CMK (cell line): ENCODE results near the gene LYST.
"Not testable (repeated sequence)": the region's sequence is repeated elsewhere in the genome, so short reads cannot be mapped to it uniquely, and the experiment has no call there.

Experiments
- DNase-seq: peaks from one replicate; pipeline ENCODE4 v3.0.0-alpha.2; 2010; ENCODE audit warnings: low read depth

Gene LYST

DNA sequence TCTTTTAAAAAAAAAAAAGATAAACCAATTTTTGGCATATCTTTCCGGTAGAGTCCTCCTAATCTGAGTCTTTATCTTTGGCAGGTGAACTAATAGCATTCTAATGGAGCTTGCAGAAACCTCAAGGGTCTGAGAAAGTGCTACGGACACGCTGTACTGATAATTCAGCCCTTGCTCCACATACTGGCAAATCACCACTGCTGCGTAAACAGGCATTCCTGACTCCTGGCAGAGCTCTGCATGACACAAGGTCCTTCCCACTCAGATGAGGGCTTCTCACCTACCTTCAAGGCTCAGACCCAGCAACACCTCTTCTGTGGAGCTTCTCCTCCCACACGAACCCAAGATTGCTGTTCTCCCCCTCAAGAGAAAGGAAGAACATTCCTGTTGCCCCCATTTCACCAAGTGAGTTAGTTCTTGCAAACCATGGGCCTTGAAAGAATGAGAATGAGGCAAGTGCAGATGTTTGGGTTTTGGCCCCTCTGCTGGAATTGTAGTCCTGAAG, 48.0 kb downstream of the LYST start:
- DNase-seq: no peak

DNA sequence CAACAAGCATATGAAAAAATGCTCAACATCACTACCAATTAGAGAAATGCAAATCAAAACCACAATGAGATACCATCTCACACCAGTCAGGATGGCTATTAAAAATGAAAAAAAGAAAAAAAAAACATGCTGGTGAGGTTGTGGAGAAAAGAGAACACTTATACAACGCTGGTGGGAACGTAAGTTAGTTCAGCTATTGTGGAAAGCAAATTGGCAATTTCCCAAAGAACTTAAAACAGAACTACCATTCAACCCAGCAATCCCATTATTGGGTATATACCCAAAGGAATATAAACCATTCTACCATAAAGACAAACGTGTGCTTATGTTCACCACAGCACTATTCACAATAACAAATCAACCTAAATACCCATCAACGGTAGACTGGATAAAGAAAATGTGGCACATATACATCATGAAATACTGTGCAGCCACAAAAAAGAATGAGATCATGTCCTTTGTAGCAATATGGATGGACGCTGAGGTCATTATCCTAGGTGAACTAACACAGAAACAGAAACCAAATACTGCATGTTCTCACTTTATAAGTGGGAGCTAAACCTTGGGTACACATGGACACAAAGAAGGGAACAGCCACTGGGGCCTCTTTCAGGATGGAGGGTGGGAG, 49.5 kb downstream of the LYST start:
- DNase-seq: no peak

GRCh38 chr1:235809688-235810397, 56.9 kb downstream of the LYST start:
- DNase-seq: no peak

DNA sequence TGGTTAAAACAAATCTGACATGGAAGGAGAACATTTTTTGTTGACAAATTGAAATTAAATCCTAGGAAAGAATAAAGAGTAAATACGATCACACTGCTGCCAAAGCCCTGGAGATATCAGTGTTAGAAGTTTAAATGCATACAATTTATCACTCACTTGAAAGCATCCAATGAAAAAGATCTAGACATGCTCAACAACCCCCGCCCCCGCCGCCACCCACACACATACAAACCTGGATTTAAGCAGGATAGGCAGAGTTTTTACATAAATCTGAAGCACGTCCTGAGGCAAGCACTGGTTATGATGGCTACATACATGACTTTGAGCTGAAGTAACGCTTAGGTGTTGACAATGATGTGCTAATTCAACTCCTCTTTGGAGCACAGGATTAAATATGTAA, 58.5 kb downstream of the LYST start:
- DNase-seq: no peak

DNA sequence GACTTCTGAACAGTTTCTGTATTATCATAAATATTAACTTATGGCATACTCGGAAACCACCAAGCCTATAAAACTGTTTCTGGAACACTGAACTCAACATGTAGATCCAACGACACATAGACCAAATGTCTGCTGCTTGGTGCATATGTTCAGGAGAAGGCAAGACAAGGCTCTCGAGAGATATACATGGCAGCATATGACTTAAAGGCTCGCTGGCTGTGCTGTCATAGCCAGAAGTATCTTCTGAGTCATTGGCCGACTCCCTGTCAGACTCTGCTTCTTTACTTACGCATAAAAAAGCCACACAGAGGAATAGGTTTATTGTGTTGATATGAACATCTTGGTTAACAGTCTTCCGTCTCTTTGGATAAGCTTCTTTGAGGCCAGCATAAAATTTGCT, 60.6 kb downstream of the LYST start:
- DNase-seq: no peak

DNA sequence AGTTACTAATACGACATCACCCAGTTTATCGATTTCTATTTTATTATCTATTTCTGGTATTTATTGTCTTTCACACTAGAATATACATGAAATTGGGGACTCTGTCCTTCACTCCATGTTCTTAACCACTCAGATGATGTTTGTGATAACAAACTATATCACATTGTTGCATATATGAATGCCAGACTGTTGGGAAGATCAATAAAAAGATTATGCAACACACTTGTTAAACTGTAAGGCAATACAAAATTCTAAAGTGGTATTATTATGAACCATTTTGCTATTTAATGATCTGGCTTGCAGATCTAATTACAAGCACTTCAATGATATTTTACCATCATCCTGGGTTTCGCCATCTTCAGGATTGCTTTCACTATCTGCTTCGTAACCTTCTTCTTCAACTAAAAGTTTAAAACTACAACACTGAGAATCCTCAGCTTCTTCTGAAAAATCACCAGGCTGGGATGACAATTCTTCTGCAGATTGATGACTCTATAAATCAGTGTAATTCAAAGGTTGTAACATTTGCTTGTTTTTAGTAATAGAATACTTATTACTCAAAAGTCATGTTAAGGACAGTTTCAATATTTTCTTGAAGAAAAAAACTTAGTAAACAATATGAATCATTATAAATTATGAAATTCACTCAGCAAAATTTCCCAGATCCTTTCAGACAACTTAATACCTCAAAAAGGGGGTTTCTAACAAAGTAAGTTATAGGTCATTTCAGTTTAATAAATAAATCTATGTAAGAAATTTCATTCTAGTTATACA, 63.9 kb downstream of the LYST start:
- DNase-seq: no peak

DNA sequence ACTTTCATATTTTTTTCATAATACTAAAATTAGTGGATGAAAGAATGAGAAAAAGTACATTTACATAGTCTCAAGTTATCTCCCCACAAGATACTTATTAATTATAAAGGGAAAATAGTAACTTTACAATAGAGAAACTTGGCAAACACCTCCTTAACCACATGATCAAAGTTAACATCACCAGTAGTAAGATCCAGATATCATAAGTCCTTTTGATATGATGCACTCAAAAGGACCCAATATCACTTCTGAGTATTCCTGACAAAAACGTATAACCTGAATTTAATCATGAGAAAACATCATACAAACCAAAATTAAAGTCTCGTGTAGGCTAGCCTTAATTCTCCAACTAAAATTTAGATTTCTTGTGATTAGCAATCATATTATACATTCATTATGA, 67.4 kb downstream of the LYST start:
- no peak for DNase-seq

DNA sequence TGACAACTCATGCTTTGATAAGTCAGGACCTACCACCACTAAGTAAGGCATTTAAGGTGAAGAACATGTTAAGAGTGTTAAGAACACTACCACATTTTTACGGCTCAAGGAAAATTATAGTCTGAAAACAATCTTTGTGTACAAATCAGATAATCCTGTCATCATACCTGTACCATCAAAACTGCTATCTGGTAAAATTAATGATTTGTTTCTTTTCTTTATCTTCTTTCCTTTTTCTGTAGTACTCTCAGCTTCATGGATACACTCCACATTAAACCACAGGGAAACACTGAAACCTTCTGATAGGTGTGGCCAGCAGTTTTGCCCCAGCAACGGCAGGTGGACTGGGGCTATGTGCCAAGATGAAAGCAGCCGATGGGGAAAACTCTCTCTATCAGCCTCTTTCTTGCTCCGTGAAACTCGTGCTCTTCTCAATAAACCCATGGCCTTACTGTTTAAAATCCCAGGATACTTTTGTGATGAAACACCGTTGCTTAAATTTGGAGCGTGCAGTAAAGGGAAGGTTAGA, 75.1 kb downstream of the LYST start:
- DNase-seq: no peak

DNA sequence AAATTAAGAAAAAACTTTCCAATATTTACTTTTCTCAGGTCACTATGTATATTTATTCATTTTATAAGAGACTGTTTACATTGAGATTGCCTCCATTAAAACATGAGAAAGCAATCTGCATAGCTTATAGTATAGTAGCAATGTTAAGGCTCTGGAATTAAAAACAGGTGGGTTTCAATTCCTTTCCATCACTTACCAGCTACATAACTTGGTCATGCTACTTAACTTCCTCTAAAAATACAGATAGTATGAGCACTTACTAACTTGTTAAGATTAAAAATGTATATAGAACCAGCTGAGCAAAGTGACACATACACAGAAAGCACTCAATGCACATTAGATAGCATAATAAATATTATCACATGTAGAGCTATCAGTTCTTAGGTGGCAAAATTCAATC, 76.6 kb downstream of the LYST start:
- DNase-seq: no peak

DNA sequence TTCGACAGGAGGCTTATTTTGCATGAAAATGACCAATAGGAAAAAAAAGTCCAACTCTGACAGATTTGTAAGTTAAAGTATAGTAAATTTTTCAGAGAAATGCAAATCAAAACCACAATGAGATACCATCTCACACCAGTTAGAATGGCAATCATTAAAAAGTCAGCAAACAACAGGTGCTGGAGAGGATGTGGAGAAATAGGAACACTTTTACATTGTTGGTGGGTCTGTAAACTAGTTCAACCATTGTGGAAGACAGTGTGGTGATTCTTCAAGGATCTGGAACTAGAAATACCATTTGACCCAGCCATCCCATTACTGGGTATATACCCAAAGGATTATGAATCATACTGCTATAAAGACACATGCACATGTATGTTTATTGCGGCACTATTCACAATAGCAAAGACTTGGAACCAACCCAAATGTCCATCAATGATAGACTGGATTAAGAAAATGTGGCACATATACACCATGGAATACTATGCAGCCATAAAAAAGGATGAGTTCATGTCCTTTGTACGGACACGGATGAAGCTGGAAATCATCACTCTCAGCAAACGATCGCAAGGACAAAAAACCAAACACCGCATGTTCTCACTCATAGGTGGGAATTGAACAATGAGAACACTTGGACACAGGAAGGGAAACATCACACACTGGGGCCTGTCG, 80.3 kb downstream of the LYST start:
- not testable (repeated sequence) for DNase-seq

DNA sequence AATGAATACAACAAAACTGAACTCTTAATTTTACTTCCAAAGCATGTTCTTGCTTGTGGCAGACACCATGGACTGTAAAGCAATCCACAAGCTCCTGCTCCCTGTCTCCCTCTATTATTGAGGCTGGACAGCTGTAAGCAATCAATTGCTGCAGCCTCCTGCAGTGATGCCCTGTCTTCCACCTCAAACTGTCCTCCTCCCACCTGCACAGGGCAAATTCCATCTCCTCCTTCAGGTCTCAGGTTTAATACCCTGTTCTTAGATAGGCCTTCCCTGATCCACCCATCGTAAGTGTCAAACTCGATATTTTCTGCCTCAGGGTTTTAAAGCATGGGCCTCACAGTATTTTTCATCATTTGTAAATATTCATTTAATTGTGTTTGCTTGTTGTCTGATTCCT, 81.8 kb downstream of the LYST start:
- no peak for DNase-seq

DNA sequence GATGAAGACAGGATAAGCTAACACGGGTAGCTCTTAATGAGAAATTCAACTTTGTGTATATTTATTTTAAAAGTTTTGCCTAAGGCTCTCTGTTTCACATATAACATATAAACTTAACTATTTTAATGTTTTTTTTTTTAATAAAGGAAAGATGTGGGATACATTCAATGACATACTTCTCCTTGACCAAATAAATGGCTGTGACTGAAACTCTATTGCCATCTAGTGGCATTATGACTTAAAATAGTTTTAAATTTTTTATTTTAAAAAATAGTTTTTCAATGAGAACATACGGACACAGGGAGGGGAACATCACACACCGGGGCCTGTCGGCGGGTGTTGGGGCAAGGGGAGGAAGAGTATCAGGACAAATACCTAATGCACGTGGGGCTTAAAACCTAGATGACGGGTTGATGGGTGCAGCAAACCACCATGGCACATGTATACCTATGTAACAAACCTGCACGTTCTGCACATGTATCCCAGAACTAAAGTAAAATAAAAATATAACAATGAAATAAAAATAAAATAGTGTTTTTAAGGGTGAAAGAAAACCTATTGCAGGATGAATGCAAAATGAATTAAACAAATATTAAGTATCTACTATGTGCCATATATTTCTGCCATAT, 83.4 kb downstream of the LYST start:
- no peak for DNase-seq

DNA sequence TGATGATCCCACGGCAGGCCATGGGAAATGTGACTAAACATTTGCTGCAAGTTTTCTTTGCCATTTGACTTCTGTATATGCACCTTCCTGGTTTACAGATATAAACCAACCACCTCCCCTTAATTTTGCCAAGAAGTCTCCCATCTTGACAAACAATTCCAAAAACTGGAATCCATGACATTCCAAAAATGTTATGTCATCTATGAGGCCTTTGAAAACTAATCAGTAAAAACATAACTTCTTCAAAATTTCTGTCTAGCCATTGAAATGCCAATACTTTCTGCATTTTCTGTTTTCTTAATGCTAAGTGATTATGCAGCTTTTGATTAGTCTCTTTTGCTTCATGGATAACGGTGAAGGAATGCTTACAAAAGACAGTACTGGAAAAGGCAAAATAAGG, 84.1 kb downstream of the LYST start:
- DNase-seq: no peak

- no peak for DNase-seq
Measured at GRCh38 chr1:235781807-235782206, 84.9 kb downstream of the LYST start.

GRCh38 chr1:235779770-235780169, 86.9 kb downstream of the LYST start:
- no peak for DNase-seq

DNA sequence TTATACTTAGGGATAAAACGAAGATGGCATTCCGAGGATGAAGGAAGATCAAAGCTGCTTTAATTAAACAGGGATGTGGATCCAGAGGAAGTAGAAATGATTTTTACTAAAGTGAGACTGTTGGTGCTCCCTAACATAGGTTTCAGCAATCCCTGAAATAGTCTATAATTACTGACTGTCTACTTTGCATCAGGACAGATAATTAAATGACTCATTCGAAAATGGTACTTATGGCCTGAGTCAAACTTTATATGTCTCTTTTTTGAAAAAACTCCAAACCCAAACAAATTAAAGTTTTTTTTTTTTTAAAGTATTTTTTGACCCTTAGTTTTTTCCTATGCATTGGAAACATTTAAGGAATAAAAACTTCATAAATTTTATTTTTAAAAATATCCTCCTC, 90.3 kb downstream of the LYST start:
- DNase-seq: no peak

DNA sequence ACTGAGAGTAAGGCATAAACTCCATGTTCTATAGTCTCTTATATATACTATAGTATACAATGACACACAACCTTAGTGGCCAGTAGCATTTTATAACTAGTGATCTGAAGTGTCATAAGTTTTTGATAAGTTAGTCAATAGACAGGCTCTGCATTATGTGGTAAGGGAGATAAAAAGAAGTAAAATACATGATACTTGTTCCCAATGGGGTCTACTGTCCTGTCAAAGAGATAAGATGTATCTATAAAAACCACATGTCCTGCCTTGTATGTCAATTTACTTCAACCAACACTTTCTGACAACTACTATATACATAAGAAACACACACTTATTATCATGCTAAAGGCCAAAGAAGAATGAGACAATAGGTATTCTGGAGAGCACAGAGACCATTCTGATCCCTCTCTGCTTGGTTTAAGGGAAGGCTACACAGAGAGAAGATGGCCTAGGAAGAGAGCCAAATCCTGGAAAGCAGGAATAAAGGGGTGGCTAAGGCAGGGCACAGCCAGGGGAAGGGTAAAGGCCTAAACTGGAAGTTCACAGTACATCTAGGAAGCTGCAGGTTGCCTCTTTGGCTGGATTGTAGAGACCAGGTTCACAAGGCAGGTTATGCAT, 91.4 kb downstream of the LYST start:
- DNase-seq: no peak

DNA sequence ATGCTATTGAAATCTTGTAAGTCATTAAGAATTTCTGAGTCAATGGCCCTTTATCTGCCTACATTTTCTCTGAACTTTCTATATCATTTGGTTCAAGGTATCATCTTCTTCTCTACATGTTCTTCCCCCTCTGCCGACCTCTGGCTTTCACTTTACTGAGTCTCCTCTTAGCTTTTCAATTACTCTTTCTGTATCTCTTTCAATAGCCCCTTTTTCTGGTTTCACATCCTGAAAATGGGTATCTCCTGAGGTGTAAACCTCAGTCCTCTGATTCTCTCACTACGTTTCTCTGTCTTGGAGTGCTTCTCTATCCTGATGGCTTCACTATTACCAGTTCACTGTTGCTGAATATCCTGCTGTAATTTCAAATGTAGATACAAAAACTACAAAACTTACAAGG, 98.9 kb downstream of the LYST start:
- DNase-seq: no peak

DNA sequence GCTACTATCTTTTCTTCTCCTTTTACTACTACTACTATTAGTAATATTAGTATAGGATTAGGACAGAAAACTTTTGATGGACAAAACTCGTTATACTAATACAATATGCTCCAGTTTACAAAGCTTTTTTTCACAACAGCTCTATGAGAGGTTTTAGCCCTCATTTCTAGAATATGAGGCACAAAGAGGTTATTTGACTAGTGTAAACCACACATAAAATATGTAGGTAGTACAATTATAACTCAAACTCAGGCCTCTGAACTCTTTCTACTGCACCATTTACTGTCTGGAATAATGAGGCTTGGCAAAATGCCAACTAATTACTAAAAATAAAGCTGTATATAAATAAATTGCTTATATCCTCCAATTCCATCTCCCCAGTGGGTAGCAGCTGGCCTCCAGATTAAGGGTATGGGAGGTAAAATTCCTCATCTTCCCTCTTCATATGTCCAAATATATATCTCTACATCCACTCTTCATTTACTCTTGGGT, 99.9 kb downstream of the LYST start:
- no peak for DNase-seq

DNA sequence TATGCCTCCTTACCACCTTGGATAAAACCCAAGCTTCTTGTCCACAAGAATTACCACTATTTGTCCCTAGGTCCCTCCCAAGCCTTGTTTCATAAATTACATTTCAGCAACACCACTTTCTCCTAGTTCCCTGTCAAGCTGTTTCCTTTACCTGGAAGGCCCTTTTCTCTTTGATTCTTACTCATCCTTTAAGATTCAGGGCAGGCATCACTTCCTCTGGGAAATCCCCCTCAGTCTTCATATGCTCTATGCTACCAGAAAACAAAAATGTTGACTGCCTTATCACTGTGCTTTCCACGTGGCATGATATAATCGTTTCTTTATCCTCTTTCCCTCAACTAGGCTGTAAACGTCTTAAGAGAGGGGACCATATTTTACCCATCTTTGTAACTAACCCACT, 102.7 kb downstream of the LYST start:
- DNase-seq: no peak

DNA sequence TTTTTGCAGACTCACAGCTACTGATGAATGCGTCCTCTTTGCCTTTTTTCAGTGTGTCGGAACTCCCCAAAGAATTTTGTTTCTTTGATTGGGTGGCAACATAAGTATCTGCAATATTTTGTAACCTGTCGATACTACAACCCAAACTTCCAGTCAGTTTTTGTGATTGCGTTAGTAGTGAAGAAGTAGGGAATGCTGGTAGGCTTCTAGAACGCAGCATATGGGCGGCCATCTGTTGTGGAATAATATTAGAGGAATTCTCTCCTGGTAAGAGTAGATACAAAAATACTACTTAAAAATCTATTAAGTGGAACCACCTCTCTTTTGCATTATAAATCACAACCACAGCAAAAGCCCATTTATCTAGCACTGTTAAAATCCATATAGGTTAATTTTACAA, 107.4 kb downstream of the LYST start:
- DNase-seq: no peak
